GM12878 (cell line): ENCODE measurements around the gene LMTK2.

Experiments
- CTCF ChIP-seq, 3 experiments: IDR thresholded peaks in 2 of 3; conservative IDR thresholded peaks in 1 of 3; 2 replicates each; pipeline ENCODE4 v1.5.1; 2011; ENCODE audit warnings: low read depth in 3 of 3, low read length in 3 of 3, mild to moderate bottlenecking in 3 of 3, control low read depth in 2 of 3, moderate library complexity in 2 of 3, inconsistent platforms in 1 of 3, mixed read lengths in 1 of 3; ENCODE audit not compliant: control insufficient read depth in 2 of 3, insufficient read depth in 1 of 3; ENCODE audit errors: extremely low read depth in 1 of 3
- MXI1 ChIP-seq: fragments of 150-350 bp; IDR thresholded peaks from 2 replicates; pipeline ENCODE4 v1.6.1; 2011; ENCODE audit warnings: low read depth, mild to moderate bottlenecking, inconsistent platforms, low read length, improper control_type of control experiment
- RELA ChIP-seq: fragments of 450-650 bp; IDR thresholded peaks from 2 replicates; pipeline ENCODE4 v1.8.0; 2014; ENCODE audit warnings: borderline replicate concordance; ENCODE audit not compliant: partially characterized antibody

DNA sequence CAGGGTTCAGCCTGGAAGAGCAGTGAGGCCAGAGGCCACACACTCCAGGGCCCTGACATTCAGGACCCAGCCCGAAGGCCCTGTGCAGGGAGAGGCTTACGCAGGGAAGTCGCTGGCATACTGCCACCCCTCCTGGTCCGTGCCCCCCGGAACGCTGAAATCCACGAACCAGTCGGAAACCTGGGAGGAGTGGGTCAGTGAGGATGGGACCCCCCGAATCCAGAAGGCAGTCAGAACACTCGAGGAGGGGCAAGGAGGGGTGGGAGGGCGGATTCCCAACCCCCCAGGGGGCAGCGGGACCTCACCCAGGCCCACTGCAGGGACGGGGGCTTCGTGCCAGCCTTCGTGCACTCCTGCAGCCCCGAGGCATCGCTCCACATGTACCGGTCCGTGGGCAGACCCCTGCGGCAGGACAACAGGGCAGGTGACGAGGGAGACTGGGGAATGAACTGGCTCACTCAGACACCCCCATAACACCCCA is 118.1 kb downstream of the LMTK2 start:
- no peak for TF ChIP-seq CTCF (IDR thresholded peaks at IDR 0.05 in 2 of 3, conservative IDR thresholded peaks at IDR 0.05 in 1 of 3; ENCODE audit: control insufficient read depth in 2 of 3, extremely low read depth in 1 of 3, insufficient read depth in 1 of 3, low read depth in 3 of 3, low read length in 3 of 3)
- no peak for TF ChIP-seq RELA
- no peak for TF ChIP-seq MXI1
